ENCODE measurements around the gene MPPED2.

MPPED2 gene

DNA sequence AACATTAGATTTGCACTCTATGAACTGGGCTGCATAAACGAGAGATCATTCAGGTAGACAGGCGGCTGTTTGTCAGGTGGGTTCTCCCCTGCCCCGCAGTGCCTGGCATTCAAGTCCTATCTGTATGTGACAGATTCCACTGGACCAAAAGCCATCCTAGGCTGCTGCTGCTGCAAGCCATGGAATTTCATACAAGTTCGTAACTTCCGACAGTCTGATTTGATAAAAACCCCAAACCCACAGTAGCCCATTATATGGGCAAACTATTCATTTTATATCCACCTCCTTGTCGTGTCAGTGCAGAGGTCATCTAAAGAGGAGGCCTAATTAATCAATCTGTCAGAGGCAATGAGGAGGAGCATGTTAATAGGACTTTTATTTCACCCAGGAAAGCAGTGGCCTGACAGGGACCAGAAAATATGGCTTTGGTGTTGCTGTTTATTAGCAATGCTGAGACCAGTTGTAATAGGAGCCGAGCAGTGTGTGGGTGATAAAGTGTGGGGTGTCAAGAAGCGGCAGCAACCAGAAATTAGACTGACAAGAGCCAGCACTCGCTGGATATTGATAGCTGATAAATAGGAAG is 139.0 kb downstream of the MPPED2 start:
- DNase-seq = no peak

DNA sequence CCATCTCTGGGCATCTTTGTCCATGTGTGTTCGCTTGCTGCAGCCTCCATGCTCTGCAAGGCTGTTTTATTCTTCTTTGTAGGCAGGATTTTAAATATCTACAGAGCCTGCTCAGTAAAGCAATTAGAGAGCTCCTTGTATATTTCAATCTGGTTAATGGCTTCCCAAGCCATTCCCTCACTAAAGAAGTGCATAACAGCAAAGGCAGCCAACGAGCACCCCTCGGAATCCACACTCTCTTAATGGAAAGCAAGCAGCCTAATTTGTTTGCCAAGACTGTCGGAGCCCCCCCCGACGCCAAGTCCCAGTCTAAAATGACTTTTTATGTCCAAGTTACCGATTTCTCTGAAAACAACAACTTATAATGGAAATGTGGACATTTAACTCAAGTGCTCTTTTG is 139.6 kb downstream of the MPPED2 start:
- DNase-seq = no peak

DNA sequence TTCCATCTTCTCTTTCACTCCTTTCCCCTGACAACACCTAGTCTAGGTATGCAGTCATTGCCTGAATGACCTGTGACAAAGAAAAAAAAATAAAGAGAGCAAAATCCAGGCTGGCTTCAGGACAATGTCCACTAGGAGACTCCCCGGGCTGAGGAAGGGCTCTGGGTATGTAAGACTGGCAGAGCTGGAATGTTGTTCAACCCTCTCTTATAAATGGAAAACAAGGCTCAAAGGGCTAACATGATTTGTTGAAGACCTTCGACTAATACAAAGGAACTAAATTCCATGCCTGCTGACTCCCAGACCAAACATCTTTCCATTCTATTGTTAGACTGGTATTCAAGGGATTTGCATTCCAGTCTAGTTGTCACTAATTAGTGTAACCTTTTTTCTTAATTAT is 141.1 kb downstream of the MPPED2 start:
- DNase-seq = no peak

DNA sequence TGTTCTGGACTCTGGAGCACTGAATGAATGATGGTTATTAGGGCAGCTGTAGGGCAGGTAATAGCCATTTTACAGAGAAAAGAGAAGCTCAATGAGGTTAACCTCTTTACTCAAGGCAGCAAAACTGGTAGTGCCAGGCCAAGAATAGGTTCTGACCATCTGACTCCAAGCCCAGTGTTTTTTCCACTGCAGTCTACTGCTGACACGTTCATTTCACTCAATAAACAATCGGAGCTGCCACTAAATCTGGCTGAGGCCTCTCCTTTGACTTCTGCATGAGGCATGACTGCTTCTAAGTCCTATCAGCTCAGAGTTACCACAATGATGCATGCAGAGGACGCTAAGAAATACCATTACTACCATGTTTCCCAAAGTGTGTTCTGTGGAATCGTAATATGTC is 145.6 kb downstream of the MPPED2 start:
- DNase-seq = no peak

DNA sequence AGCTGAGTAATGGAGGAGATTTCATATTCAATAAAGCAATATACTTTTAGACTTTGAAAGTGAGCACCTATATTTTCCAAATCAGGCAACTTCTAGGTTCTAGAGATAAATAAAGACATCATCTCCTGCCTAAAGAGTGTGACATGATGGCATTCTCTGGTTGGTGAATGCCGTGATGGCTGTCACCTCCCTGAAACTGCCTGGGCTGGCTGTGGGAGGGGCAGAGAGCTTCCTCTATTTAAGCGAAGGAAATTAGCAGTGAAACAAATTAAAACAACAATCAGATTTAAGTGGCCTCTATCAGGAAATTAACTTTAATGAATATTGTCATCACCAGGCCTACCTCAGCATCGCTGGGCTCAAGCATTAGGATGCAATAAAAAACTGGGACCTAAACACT is 149.4 kb downstream of the MPPED2 start:
- DNase-seq = no peak

DNA sequence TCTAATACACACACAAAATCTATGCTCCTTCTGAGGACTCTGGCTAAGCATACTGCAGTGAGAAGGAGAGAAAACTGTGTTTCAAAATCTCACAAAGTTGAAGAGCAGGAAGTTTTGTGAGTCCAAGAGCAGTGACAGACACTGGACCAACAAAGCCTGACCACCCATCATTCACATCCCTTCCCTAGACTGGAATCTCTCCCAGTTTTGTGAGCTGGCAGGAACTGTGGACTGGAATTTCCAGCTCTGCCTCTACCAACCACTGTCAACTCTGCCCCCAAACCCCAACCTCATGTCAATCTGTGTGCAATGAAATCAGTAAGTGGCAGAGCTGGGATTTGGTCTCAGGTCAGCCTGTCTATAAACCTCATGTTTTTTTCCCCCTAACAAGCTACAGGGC is 150.7 kb downstream of the MPPED2 start:
- no peak for DNase-seq

DNA sequence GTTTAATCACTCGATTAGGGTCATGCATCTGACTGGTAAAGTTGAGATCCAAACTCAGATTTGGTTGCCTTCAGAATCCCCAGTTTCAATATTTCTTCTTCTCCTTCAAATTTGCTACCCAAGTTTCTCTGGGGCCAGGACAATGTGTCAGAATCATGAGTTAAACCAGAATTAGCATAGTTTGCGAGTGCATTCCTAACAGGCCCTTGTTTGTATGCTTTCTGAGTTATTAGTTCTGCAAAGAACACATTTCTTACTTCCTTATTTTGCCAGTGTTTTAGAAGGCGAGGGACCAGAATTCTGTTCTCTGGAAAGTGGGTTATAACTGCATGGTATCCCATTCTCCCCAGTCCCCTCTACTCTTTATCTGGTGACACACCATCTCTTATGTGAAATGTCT is 151.3 kb downstream of the MPPED2 start:
- no peak for DNase-seq

DNA sequence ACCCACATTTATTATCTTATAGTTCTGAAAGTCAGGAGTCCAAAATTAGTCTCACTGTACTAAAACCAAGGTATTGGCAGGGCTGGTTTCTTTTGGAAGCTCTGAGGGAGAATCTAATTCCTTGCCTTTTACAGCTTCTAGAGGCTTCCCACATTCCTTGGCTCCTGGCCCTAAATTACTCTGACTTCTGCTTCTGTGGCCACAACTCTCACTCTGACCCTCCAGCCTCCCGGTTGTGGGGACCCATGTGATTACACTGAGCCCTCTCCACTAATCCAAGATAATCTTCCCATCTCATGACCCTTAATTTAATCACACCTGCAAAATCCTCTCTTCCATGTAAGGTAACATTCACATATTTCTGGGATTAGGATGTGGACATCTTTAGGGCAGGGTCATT is 152.3 kb downstream of the MPPED2 start:
- DNase-seq = no peak

DNA sequence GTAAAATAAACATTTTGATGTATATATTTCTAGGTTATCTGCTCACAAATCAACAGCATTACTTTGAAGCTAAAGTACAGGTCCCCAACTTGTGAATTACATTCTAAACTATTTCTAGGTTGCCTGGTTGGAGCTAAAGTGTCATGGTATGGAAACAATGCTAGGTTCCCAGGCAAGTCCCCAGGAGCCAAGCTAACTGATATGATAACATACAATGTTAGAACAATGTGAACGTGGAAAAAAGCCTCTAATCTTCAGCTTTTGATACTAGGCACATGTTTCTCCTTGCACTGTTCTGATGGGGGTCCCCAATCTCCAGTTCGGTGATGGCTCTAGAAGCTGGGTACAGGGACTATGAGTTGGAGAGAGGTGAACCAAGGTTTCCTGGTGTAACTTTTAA is 153.4 kb downstream of the MPPED2 start:
- DNase-seq = no peak

DNA sequence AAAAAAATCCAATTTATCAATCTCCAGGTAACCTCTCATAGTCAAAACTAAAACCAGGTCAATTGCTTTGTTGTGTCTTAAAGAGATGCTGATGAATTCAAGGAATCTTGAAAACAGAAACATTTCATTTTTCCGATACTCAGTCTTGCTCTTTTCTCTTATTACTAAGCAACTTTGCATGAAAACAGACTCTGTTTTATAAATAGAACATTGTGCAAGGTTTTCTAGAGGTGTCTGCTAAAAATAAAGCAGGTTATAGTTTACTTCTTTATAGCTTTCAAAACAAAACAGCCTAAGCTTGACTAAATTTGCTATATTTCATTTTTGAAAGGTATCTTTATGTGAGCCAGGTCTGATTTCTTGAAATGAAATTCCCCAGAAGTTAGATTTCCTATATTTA is 154.0 kb downstream of the MPPED2 start:
- no peak for DNase-seq

DNA sequence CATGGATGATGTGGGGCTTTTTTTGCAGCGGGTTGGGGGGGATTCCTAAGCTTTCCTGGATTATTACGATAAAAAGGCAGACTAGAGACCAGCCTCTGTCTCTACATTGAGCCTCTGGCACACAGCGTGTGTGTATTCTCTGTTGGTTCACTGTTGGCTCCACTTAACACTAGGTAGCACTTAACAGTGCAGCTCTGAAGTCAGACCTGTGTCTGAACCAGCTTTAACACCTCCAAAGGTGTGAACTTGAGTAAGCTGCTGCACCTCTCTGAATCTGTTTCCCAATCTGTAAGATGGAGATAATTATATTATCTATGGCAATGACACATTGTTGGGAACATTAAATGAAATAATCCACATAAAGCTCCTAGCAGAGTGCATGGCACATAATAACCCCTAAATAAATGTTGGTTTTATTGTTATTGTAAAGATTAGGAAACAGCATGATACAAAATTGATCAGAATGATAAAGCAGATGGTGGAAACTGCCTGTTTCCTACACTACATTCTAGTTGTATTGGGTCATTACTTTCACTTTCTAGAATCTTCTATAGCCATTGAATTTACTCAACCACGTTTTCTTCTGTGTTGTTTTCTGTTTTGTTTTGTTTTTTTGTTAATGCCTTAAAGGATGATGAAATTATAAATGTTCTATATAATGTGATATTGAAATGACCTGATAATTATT is 154.9 kb downstream of the MPPED2 start:
- no peak for DNase-seq

DNA sequence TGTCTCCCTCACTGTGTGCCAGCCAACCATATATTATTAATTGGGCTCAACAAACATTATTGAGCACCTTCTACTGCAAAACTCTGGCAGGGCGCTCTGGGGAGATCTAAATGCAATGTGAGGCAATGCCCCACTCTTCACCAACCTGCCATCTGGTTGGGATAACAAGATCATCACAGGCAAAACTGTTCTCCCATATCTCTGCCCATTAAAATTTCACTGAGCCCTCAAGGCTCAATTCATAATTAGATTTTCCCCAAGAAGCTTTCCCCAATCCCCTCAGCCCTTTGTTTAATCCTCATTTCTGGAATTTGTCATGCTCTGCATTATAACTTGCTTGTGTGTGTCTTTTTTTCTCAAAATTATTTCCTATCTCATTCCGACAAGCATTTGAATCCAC is 156.6 kb downstream of the MPPED2 start:
- no peak for DNase-seq

DNA sequence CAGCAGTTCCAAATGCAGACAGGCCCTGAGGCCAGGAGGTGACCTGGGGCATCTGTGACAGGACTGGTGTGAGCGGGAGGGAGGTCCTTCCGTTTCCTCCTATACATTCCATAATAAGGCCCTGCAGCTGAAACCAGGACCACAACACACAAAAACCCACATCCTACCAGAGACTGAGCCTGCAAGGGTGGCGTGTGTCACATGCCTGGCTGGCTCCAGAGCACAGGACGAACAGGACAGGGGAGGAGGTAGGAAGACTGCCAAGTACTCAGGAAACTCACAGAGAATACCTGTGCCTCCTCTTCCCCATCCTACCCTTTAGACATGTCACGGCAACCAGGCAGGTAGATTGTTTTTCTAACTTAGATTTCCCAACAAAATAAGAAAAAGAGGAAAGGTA is 159.4 kb downstream of the MPPED2 start:
- no peak for DNase-seq

DNA sequence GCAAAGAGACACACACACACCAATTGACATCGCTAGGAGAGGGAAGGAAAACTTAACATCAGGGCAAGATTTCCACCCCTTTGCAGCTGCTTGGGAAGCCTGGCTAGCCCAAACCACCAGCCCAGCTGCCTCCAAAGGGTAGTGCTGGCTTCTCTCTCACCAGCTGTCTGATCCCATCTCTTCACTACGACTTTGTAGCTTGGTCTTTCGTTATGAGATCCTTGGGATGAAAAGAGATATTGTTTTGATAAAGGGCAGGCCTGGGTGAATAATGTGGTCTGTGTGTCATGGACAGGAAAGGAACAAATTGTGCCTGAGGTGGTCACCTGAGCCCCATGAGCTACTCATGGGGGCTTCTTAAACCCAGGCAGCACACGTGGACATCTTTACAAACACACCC is 161.3 kb downstream of the MPPED2 start:
- DNase-seq = no peak

DNA sequence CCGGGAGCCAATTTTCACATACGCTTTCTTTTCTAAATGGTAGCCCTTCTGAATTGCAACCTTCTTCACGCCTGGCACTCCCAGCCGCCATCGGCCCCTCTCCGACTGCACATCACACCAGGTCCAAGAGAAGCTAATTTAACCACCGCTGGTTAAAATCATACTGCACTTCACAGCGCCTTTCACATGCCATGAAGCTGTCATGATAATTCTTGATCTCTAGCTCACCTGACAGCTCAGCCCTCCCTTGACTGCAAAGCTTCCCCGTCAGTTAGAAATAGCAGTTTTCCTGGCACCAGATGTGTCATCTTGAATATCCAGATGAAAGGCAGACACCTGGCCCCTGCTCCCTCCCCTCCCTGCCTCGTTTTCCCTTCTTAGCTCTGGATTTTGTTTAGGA is 161.8 kb downstream of the MPPED2 start:
- no peak for DNase-seq

DNA sequence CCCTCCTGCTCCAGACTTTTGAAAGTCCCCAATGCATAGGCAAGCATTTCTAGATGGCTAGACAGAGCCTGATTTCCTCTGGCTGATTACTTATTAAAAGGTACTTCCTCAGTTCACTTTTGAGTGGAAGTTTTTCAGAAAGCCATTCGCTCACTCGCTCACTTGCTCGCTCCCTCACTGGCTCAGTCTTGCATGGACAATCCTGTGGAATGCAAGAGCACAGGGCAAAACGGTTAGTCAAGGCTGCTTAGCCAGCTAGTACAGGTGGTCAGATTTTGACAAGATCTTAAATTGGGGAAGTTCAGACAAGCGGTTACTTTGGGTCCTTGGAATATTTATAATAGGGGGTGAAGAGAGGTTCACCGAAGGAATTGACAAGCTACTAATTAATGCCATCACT is 162.3 kb downstream of the MPPED2 start:
- DNase-seq = no peak

DNA sequence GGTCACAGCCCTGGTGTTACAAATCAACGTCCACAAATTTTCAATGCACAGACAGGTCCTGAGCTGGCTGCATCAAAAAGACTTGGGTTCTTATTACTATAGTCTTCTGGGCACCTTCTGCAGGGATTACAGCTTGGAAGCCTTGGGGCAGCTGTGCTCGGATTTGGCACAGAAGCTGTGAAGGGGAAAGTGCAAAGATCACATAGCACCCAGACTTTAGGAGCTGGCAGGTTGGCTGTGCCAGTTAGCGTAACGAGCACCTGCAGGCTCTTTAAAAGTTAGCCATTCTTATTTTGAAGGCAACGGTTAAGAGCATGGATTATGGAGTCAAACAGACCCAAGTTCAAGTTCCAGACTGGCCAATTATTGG is 162.9 kb downstream of the MPPED2 start:
- no peak for DNase-seq

DNA sequence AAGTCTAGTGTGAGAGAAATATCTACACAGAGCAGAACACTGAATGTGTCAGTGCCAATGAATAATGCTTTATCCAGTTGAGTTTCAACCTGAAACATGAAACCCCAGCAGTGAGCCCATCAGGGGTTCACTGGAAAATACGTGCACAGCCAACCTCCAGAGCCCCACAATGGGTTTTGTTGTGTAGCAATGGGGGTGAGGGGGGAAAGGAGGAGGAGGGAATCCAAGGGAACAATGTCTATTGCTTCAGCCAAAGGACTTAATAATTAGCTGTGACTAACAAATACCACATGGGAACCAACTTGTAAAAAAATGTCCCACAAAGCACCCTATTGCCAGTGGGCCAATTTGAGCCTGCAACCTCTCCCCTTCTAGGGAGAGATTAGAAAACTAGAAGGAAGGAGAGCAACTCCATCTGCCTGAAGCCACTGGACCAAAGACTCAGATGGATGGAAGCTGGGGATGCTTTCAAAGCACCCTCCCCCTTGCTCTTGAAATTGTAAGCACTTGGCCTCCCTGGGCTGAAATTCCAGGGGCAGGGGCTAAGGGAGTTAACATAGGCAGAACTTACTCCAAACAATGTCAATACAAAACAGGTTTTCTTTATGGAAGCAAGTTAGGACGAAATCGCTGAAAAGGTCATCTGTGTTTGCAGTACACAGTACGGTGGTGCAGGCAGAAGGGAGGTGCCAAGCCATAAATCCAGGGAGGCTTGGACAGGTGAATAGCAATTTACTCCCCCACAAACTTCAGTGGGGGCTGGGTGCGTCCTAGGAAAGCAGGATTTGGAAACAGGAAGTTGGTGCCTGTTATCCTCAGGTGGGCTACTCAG is 163.5 kb downstream of the MPPED2 start:
- no peak for DNase-seq

DNA sequence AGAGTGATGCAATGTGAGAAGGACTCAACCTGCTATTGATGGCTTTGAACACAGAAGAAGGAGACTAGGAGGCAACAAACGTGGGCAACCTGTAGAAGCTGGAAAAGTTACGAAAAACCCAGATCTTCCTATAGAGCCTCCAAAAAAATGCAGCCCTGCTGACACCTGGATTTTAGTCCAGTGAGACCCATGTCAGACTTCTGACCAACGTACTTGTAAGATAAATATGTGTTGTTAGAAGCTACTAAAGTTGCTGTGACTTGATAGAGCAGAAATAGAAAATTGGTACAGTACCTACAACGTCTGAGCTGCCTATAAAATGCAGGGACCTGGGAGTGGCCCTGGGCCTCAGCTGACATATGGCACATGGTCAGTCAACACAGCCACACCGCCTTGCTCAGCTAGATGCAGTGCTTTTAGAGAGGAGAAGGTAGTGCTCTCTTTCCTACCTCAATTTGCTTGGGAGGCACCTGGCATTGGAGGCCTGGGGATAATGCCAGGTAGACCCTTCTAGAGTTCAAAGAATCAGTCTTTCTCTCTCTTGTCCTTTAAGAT is 165.8 kb downstream of the MPPED2 start:
- no peak for DNase-seq

DNA sequence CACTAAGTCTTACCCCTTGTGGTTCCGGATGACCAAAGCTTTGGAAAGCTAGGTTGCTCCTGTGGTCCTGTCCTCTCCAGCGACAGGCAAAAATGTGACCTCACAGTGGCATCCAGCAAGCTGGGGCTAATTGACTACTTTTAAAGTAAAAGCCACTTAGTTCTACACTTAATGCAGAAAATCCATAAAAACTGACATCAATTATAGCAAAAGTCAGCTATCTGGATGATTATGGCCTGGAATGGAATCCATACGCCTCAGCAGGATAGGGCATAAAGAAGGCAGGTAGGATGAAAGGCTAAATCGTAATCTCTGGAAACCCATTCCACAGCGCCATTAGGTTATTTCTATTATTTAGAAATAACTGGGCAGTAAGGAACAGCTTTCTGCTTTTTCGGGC is 171.3 kb downstream of the MPPED2 start:
- no peak for DNase-seq

DNA sequence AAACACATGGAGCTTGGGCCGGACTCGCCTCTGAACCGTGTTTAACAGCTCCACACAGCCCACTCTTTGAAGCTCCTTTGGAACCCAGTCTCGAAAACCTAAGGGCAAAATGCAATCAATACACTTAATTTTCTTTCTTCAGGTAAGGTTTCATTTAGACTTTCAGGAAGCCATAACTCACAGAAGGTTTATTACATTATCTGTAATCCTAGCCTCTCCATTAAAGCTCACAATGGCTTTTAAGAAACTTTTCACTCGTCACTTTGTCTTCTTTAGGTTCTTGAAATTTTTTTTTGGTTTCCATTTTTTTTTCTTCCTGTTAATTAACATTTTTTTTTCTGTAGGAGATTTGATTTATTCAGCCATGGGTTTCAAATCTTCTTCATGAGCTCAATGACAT is 171.9 kb downstream of the MPPED2 start:
- no peak for DNase-seq

DNA sequence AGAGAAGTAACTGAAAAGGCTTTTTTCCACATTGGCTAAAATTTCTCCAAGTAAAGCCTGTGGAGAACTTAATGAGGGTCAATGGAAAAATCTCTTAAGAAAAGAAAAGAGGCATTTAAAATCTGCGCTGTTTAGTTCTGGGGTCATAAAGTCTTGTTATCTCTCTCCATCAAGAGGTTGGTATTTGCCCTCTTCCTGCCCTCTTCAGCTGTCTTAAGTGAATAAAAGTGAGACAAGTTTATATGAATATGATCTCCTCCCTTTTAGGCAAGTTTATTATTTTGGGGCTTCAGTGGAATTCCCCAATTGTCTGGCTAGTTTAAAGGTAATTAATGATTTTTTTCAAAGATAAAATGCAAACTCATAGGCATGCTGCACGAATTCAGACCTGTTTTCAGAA is 173.6 kb downstream of the MPPED2 start:
- DNase-seq = no peak

DNA sequence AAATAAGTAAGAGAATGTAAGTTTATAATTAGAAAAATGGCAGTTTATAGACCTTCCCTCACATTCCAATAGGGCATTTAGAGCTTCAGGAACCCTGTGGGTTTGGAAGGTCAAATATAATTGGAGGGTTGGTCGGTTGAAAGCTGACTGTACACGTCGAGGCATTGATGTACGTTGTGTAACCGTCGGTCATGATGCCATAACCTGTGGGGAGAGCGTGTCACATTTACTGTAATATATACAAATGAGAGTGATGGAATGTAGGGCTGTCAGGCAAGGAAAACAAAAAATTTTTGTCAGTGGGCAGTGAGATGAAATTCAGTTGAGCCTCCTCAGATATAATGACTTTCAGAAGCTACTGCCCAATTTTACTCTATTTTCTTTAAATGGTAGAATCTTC is 174.8 kb downstream of the MPPED2 start:
- no peak for DNase-seq

Measured in NCI-H1092 (cell line).